NCI-H2171 (cell line): ENCODE data around the gene TACC2.

Source experiments
- DNase-seq: peaks from one replicate; lab custom pipeline; 2025; lab: John Stamatoyannopoulos, UW

TACC2 gene

DNA sequence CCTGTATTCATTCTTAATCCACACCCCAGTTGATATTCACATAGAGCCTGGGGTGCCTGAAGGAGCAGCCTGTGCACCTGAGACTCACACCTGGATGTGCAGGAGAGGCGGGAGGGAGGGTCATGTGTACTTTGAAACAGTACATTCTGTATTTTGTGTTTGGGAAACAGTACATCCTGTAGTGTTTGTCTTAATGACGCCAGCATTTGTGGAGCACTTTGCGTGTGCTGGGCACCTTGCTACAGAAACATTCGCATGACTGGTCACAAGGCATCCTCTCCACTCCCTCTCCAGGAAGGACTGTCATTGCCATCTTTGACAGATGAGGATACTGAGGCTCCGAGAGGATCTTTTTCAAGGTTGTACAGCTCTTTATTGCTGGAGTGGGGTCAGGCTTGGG is 132.1 kb downstream of the TACC2 start:
- DNase-seq = no peak

DNA sequence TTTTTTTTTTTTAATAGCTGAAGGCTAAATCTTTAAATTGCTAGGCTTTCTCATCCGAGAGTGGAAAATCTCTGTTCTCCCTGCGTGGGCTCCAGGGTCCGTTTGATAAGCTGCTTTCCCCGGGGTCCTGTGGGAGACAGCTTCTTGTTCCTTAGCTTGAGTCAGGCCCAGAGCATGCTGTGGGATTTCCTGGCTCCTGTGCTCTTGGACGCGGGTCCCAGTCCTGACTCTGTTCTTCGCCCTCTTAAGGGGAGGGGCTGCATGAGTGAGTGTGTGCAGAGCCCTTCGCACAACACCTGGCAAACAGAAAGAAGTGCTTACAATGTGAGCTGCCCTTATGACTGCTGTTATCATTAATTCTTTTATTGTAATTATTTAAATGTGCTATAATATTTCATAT is 133.5 kb downstream of the TACC2 start:
- DNase-seq = no peak

DNA sequence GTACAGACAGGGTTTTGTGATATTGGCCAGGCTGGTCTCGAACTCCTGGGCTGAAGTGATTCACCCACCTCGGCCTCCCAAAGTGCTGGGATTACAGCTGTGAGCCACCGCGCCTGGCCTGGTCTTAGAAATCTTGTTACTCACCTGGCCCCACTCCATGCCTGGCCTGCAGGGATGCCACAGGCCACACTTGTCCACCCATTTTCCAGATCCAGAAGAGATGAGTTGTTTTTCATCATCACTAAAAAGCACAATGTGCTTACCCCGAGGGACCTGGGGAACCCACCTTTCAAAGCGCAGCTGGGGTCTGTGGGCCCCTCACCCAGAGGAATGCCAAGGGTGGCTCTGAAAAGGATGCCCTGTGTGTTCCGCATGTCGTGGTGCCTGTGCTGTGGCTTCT is 134.2 kb downstream of the TACC2 start:
- no peak for DNase-seq

DNA sequence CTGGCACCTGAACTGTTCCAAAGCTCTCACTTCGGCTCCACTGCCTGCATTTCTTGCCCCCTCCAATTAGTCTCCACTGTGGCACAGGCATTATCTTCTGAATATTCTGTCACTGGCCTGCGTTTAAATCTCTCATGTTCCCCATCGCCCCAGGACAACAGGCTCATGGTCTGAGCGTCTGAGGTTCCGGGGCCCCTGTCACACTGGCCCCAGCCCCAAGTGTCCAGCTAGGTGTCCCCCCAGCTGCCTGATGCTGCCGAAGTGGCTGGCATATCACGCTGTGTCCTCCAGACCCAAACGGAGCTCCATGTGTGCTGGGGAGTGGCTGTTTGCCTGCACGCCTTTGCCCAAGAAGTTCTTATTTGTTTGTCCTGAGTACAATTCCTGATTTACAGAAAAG is 135.4 kb downstream of the TACC2 start:
- no peak for DNase-seq

DNA sequence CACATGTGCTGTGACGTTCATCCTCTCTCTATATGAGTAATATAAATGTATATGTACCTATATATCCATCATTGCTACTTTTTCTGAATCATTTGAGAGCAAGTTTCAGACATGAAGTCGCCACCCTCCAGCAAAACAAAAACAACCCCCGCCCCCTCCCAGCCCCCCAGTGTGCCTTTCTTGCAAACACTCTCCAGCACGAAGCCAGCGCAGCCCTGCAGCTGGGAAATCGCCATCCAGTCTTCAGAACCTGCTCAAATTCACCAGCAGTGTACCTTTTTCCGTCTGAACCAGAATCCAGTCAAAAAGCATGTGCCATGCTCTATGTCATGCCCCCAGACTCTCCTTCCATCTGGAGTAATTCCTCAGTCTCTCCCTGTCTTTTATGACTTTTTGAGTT is 135.8 kb downstream of the TACC2 start:
- no peak for DNase-seq

DNA sequence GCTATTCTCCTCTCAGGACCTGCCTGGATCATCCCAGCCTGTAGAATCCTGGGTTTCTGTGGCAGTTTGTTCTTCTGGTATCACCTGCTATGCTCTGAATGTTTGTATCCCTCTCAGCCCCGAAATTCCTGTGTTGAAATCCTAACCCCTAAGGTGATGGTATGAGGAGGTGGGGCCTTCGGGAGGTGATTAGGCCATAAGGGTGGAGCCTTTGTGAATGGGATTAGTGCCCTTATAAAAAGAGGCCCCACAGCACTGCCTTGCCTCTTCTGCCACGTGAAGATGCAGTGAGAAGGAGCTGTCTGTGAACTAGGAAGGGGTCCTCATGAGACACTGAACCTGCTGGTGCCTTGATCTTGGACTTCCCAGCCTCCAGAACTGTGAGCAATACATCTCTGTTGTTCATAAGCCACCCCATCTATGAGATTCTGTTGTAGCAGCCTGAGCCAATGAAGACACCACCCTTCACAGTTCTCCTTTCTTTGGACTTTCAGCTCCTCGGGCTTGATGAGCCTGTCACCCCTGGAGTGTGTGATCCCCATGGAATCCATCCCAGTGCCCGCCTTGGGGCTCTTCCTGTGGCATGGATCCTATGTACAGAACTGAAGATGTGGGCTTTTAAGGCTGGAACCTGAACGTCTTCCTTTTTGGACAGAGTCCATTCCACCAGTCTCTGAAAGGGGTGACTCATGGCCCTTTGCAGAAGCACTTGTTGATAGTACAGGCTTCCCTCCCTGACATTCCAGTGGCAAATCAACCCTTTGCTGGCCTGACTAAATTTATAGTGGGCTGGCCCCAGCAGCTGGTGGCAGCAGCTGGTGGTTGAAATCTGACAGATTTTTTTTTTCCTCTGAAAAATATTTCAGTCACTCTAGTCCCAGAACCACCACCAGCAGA is 138.0 kb downstream of the TACC2 start:
- DNase-seq = no peak

DNA sequence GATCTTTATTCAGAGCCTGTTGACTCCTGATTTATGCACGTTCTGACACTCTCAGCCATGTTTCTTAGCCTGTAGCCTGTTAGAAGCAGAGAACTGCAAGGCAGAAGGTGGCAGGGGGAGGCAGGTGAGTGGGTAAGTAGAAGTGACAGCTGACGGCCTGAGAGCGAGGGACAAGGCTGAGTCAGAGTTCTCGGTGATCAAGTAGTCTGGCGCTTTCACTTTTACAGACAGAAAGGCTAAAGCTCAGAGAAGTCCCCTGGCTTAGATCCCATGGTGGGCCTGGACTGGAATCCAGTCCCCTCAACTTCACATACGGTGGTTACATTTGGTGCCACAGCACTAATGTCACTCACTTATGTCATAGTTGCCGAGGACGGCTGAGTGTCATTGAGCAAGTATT is 139.0 kb downstream of the TACC2 start:
- DNase-seq = no peak

DNA sequence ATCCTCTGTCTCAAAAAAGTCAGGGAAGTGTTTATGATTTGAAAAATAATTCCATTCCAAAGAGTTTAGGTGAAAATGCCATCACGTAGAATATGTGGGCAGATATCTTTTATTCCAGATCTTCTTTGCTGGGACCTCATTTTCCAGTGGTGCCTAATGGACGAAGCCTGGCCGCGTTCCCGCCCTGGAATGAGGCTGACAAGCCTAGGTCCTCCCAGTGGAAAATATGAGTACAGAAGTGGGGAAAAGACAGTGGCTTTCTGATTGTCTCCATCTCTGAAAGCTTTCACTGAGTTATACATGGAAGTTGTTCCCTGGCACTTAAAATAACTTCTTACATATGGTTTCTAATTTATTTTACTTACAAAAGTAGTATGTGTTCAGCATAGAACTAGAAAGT is 139.4 kb downstream of the TACC2 start:
- no peak for DNase-seq

DNA sequence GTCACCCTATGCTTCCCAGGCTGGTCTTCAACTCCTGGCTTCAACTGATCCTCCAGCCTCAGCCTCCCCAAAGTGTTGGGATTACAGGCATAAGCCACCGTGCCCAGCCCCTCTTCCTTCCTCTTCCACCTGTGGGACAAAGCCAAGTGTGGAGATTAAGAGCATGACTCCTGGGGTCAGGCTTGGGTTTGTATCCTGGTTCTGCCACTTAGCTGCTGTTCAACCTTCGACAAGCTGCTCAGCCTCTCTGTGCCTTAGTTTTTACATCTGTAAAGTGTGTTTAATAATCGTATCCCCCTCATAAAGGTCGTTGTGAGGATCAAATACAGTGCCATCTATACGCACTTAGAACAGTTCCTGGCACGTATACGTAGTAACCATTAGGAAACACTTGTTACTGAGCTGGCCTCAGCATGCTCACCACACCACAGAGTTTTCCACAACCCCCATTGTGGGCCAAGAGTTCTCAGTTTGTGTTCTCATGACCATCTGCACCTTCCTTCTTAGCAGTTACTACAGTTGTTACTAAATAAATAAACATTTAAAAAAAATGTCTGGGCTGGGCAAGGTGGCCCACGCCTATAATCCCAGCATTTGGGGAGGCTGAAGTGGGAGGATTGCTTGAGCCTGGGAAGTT is 141.6 kb downstream of the TACC2 start:
- no peak for DNase-seq

DNA sequence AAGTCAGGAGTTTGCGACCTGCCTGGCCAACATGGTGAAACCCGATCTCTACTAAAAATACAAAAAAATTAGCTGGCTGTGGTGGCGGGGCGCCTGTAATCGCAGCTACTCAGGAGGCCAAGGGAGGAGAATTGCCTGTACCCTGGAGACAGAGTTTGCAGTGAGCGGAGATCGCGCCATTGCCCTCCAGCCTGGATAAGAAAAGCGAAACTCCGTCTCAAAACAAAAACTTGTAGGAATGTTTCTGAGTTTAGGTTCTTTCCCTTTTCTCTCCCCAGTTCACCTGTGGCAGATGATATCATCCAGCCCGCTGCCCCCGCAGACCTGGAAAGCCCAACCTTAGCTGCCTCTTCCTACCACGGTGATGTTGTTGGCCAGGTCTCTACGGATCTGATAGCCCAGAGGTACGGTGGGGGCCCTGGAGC is 143.4 kb downstream of the TACC2 start:
- DNase-seq = no peak

DNA sequence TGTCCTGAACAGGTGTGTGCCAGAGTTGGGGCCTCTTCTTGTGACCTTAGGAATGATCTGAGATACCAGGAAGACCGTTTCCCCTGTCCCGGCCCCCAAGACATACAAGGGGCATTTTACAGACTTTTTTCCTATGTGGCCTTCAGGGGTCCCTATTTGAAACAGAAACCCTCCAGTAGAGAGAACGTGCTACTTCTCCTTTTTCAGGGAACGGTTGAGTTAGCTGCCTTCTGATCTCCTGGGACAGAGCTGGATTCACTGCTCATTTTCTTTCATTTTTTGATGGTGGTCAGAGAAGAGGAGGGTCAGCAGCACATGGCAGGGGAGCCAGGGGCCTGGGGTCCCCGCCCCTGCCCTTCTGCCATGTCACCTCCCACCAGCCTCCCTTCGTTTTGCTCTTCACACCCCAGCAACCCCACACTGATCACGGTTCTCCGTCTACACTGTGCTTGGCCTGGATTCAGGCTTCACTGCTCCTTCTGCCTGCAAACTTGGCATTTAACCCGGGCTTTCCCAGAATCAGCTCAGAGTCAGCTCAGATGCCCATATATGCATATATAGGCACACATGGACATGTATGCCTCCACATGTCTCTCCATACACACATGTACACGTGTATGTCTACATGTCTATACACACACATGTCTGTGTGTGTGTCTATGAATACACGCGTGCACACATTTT is 144.1 kb downstream of the TACC2 start:
- no peak for DNase-seq

DNA sequence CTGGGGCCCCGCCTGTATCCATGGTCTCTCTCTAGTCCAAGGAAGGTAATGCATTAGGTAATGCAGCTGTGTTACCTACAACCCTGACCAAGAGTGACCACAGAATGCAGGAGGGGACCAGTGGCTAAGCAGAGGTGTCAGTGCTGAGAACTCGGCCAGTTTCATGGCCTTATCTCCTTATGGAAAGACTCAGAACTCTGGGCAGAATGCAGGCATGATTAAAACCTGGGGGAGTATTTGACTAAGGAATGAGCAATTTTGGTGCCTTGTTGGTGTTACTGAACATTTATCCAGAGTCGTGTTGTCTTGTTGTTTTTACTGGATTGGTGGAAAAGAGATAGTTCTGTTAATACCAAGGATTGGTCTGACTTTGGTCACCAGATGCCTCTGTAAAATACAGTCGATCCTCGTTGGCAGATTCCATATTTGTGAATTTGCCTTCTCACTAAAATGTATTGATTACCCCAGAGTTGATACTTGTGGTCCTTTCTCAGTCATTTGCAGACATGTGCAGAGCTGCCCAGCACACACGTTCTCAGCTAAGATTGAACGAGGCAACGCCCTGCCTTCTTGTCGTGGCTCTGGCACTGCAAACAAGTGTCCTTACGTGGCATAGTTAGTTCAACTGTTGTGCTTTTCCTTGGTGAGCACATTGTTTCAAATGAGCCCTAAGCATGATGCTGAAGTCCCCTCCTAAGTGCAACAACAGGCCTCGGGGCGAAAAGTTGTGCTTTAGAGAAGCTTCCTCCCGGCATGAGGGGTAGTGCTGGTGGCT is 146.5 kb downstream of the TACC2 start:
- DNase-seq = no peak

DNA sequence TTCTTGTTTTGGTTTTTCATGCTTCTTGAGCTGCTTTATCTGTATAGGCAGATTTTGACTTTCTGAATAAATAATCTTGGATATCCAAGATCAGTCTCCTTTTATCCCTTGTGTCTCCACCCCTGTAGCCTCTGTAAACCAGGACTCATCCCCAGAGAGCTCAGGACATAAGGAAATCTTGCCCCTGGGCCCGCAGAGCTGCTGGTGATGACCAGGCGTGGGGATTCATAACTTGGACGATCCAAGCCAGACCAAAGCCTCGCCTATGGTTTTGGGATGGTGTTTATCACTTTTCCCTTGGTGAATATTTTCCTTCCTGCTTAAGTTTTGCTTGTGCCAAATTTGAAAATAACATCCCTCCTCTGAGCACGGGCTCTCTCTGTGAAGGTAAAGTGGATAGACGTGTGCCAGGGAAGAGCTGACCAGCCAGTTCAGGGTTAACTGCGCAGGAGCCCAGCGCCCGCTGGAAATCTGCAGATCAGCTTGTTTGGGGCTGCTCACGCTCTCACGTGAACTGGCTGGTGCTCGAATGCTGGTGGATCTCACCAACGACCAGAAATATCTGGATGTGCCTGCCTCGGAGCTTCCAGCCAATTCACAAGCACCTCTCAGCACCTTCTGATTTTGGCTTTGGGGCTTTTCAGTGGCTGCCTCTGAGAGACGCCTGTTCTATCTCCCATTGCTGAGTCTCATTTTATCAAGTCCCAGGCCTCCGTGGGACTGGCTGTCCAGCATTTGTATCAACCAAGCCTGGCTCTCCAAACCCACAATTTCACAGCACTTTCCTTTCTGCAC is 150.1 kb downstream of the TACC2 start:
- DNase-seq = no peak

DNA sequence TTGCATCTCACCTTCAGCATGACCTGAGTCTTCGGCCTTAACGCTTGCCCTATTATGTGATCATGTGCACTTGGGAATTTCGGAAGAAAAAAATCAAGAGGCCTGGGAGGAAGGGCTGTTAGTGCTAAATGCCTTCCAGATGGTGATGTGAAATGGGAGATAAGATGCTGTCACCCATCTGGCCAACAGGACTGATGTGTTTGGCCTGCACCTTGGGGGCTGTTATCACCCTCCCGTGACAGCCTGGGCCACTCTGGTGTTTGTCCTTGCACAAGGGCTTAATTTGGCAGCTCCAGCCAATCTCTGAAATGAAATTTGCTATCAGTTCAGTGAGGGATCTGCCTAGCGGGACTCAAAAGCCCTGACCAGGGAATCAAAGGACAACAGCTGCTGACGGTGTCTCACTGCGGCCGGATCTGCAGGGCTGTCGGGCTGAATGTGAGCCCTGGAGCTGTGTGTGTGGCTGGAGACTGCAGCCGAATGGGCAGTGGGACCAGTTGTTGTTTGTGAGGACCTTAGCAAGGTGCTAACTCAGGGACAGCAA is 150.7 kb downstream of the TACC2 start:
- peak; percentile 47 for DNase-seq

DNA sequence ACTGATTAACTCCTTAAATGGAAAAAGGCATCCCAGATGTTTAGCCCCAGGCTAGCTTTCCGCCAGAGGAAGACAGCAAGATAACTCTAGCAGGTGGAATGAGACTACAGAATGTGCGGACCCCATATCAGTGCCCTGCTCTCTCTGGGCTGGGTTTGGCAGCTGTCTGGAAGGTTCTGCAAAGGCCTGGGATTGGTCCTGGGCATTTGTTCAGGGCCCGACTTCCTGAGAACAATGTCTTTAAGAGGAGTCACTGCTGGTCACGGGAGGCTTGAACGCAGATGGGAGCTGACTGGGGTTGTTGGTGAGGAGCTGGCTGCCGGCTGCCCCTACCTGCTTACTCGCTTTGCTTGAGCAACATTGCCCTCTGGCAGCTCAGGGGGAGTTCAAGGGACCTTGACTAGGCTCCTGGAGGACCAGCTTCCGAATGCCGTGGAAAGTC is 151.5 kb downstream of the TACC2 start:
- no peak for DNase-seq

DNA sequence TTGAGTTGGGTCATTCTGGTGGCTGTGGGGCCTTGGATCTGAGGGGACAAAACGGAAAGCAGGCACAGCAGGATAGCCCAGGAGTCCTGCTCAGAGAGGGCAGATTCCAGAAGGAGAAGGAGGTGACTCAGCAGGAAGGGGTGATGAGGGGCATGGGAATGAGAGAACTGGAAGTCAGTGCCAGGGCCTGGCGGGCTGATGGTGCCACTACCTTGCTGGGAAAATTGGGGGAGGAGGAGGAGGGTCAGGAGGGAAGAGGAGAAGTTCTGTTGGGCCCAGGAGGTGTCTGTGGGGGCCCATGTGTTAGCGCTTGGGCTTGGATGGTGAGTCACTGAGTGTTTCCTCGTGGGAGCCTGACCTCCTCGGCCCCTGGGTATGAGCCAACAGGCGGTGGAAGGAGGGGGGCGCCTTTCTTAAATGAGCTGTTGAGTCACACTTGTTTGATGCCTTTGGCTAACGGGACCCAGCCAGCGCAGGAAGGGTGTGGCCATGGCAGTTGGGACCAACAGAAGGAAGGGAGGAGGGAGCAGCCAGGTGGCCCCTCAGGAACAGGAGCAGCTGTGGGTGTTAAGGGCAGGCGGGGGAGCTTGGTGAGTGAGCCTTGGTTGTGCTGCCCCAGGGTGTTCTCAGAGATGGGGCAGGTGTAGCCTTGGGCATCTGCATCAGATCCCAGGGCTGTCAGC is 152.1 kb downstream of the TACC2 start:
- peak; percentile 77 for DNase-seq

DNA sequence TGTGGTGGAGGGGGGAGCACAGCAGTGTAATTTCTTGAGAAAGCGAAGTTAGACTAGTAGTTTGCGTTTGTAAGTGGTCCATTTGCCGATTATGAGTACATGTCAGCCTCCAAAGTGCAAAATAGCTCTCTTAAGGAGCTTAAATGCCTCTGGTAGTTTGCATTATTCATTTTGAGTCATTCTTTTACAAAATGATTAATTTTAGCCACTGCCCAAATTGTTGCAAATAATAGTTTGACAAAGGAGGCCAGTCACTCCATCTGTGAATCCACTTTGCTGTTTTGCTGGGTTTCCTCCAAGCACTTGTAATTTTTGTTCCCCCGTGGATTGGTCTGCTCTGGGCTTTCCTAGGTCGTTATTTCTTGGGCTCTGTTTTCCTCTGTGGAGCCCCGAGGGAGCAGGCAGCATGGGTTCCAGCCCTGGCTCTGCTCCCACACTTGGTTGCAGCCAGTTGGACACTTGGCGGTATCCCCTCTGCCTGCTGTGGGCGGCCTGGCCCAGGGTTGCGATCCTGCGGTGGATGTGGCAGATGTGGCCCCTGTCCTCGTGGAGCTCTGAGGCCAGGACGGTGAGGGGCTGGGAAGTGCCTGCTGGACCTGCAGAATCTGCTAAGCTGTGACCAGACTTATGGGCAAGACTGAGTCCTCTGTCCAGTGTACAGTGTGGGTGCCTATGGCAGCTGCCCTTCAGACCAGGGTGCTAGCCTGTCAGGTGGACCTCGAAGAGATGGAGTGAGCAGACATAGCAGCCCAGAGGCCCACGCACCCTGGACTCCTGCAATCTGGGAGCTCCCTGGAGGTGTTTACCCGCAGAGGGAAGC is 153.1 kb downstream of the TACC2 start:
- no peak for DNase-seq

DNA sequence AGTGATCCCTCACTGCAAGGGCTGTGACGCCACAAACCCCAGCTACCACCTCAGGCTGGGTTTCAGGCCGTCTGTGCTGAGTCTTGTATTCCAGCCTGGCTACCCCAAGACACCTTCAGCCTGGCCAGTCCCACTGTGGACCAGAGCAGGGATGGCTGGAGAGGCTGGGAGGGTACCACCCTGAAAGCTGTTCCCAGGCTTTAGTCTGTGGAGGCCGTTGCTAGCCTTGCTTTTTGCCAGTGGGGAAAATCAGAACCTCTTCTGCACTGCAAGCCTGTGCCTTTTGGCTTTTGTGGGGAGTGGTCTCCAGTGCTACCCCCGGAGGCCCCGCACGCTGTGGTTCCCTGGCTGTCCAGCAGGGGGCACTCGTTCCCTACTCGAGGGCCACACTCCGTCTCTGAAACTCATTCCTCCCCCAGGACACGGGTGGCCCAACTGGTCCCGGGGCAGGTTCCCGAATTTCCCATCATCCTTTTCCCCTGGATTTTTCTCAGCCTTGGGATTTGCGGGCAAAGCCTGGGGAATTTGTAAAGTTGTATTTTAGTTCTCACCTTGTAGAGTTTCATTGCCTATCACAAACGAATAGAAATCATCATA is 153.8 kb downstream of the TACC2 start:
- no peak for DNase-seq

DNA sequence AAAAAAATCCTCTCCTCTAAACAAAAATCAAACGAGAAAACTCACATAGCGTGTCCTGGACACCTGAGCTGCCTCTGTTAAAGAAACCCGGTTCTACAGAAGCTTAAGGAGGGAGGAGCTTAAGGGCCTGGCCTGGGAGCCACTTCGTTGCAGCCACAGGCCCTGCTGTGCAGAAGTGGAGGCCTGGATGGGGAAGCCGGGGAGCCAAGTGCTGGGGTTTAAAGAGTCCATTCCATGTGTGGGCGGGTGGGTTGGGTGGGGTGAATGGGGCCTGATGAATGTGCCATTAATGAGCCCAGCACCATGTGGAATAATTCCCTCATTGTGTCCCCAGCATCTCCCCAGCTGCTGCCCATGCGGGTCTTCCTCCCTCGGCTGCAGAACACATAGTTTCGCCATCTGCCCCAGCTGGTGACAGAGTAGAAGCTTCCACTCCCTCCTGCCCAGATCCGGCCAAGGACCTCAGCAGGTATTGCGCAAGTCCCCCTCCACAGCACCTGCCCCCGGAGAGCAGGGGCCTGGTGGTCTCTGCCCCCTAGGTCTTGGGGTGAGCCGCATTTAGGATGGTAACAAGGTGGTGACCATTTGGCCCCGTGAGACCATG is 154.4 kb downstream of the TACC2 start:
- no peak for DNase-seq
